ENCODE data around the gene SH3BP2.

The SH3BP2 gene

DNA sequence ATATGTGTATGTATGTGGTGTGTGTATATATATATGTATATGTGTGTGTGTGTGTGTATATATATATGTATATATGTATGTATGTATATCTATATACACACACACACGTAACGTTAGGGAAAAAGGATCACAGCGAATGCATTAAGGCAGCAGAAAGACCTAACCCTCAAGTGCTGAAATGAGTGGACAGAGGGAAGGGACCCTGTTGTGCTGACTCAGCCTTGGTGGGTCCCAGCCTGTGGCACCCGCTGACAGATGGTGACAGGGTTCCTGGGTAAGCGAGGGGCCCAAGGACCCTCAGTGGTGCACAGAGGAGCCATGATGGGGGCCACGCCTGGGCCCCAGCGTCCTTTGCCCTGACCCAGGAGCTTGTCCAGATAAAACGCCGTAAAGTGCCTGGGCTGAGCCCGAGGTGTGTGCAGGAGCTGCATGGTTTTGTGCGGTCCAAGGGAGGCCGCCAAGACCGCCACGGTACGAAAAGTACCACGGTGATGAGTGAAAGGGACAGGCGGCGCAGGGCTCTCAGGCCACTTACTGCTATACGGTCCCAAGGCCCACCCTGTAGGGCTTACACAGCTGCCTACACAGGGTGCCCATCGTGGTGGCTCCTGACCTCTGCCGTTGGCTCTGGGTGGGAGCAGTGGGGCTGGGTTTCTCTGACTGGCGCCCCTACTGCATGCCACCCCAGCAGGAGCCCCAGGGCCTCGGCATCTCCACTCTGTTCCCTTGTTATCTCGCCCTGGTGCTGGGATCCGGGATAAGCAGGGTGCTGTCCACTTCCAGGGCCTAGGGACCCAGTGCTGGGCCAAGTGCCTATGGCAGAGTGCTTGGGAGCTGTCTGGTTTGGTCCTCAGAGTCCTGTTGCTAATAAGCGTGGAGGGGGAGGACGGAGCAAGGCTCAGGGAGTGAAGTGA is 10.0 kb downstream of the SH3BP2 start:
- no peak for FAIRE-seq

DNA sequence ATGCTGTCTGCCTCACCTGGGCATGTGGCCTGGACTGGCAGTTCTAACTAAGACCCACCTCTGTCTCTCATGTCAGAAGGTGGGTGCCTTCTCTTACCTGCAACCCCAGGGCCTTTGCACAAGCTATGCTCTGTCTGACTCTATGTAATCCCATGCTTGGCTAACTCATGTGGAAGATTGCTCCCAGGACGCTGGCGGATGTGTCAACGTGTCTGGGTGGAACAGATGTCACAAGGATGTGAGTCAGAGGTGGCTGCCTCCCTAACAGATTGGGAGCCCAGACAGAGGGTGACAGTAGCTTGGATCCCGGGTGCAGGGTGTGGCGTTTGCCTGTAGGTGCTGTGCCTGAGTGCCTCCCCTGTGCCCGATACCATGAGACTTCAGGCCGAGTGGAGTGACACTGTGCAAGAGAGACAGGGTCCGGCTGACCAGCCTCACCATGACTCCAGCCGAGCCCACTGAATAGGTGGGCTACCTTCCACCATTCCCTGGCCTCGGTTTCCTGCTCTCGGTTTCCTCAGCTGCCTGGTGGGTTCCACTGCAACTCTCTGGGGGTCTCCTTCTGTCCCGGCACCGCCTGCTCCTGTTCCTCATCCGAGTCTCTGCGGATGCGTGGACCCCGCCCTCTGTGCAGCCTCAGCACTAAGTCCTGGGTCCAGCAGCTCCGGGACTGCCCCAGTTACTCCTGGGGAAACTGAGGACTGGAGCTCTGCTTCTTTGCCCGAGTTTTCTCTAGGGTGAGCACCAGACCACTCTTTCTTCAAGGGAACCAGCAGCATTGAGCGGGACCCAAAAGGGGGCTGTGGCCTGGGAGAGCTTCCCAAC is 11.0 kb downstream of the SH3BP2 start:
- no peak for DNase-seq (ENCODE audit: insufficient read length, low spot score)
- no peak for FAIRE-seq

More for the DNA sequence above, 10.0 kb downstream of the SH3BP2 start:
- DNase-seq (ENCODE audit: insufficient read length, low spot score), result no peak

DNA sequence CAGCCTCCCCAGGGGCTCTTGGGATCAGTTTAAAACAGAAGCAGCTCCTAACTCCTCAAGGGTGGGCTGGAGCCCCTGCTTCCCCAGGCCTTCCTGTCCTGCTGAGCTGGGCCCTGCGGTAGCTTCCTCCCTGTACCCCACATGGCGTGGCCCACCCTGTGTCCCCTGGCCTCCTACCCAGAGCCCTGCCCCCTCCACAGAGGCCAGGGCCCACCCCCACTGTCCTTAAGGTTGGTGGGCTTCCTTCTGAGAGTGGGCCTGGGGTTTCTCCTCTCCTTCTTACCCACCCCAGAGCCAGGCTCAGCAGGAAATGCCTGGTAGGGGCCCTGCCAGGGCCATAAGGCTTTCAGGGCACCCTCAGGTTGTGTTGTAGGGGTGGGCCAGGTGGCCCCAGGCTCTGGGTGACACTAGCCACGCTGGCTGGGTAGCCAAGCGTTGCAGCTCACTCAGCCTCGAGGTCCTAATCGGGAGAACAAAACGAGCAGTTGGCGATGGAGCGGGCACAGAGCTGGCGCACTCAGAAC is 11.6 kb downstream of the SH3BP2 start:
- FAIRE-seq (no peak), DNase-seq (ENCODE audit: insufficient read length, low spot score) (no peak)

DNA sequence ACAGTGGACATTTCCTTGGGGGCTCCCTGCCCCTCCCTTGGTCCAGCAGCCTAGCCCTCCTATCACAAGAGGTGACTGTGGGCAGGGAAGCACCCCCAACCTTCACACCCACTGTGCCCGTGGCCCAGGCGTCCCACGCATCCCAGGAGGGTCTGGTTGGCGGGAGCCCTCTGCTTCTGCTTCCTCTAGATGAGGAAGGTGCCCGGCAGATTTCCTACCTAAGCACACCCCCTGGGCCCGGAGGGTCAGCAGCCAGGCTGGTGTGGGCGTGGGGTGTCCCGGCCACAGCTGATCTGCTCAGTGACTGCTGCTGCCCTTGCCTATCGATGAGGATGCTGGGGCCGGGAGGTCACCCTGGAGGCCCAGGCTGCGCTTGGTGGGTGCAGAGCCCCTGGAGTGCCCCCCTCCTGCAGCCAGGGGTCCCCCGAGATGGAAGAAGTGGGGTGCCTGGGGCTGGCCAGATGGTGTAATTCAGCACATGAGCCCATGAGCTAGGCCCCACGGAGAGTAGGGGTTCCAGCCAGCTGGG is 12.2 kb downstream of the SH3BP2 start:
- DNase-seq (ENCODE audit: insufficient read length, low spot score), result no peak
- FAIRE-seq, result no peak

DNA sequence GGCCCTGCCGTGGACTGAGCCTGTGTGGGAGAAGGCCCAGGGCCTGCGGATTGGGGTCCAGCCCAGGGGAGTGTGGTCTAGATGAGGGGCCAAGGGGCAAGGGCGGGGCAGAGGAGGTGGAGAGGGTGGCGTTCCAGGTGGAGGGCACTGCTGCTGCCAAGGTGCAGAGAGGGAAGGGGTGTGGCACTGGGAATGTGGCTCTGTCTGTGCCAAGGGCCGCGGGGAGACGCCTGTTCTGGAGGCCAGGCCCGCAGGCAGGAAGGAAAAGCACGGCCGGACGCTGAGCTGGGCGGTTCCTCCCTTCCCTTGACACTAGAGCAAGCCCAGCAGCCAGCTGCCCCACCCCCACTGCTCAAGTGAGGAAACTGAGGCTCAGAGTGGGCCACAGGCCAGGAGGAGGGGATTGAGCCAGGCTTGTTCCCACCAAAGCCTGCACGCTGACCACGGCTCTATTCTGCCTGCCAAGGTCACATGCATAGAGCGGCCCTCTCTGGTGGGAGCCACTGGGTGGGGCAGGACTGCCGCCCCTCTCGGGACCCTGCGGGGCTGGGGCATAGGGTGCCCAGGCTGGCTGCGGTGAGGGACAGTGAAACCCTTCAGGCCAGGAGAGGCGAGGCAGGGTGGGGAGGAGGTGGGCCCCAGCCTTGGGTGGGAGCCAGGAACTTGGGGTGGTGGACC is 13.0 kb downstream of the SH3BP2 start:
- no peak for FAIRE-seq

DNA sequence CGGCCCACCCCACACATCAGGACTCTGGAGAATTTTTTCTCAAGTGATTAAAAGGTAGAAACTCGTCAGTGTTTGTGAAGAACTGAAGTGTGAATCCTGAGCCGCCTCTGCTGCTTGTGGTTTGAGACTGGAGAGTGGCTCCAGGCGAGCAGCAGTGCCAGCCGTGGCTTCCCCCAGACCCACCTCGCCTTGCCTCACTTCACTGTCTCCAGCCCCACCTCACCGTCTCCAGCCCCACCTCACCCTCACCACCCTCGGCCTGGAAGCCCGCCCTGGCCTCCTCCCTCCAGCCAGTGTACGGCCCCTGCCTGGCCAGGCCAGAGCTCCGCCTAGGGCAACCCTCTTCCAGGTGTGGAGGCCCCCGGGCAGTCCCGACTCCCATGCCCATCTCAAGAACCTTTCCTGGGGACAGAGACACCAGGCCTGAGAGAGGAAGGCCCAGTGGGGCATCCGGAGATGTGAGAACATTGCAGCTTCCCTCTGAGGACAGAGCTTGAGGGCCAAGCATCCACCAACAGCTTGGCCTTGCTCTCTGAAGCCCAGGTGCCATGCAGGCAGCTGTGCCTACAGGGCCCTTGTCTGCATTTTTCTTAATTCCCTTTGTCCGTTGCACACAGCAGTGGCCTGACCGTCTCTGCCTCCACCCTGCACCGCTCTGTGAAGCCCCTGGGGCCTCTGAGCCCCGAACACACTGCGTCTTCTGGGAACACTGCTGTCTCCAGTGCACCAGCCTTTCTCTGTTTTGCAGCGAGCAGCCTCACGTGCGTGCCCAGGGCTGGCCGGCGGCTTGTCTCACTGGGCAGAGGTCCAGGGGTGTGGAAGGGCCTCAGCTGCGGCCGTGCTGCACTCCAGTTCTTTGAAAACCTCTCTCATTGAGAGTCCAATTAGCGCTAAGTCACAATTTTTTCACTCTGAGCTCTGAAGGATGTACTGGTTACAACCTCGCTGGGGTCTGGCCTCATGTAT is 13.8 kb downstream of the SH3BP2 start:
- DNase-seq (ENCODE audit: insufficient read length, low spot score), result no peak
- no peak for FAIRE-seq

More for the DNA sequence above, 13.0 kb downstream of the SH3BP2 start:
- no peak for DNase-seq (ENCODE audit: insufficient read length, low spot score)

DNA sequence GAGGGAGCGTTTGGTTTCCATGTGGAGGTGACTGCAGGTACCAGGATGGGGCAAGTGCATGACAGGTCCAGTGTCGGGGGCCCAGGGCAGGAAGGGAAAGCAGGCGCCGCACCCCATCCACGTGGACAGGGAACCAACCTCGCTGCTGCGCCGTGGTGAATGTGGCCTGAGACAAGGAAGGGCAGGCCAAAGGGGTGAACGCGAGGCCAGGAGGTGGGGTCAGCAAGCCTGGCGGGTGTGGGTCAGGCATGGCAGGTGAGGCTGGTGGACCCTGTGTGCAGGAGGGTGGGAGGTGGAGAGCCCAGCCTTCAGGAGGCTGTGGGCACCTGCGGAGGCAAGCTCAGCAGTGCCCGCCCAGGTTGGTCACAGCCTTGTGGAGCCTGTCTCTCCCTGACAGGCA is 14.7 kb downstream of the SH3BP2 start:
- no peak for FAIRE-seq

DNA sequence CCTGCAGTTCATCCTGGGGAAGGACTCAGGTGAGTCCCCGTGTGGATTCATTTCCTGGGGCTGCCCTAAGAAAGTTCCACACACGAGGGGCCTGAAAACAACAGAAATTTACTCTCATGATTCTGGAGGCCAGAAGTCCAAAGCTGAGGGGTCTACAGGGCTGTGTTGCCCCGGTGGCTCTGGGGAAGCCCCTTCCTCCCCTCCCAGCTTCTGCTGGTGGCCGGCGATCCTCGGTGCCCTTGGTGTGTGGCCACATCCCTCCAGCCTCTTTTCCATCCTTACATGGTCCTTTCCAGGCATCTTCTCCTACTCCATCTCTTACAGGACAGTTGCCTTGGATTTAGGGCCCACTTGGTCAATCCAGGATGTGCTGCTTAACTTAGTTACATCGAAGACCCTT is 15.1 kb downstream of the SH3BP2 start:
- DNase-seq (ENCODE audit: insufficient read length, low spot score) (no peak), FAIRE-seq (no peak)

More for the DNA sequence above, 14.7 kb downstream of the SH3BP2 start:
- no peak for DNase-seq (ENCODE audit: insufficient read length, low spot score)

DNA sequence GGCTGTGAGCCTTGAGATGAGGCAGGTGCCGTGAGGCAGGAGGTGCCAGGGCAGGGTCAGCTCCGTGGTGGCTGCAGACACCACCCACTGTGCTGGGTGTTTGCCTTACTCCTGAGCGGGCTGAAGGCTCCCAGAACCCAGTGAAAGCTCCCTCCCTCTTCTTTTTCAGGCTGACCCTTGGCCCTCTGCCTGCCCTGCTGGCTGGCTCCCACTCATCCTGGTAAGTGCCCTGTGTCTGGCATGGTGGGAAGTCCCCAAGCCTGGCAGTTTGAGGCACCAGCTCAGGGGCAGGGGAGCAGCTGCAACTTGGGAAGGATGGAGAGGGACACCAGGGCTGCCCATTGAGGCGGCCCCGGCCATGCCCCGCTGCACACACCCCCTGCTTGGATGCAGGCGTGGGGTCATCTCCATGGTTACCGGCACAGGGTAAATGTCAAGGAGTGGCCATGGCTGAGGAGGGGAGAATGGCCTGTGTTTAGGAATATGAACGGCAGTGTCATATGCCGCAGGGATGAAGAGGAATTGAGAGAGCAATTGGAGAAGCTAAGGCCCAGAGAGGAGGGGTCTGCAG is 16.8 kb downstream of the SH3BP2 start:
- FAIRE-seq (no peak), DNase-seq (ENCODE audit: insufficient read length, low spot score) (no peak)

DNA sequence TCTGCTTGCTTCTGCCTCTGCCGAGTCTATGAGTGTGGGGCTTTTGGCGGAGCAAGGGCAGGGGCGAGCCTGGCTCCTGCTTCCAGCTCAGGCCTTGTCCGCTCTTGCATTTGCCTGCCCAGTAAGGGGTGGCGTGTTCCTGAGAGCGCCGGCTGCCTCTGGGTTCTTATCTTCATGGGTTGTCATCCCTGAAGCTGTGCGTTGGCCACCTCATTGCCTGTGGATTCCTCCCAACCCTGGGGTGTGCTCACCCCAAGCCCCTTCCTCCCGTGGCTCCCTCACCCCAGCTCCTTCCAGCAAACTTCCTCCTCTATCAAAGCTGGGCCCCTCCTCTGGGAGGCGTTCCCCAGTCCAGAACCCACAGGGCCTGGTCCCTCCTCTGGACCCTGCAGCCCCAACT is 17.5 kb downstream of the SH3BP2 start:
- no peak for DNase-seq (ENCODE audit: insufficient read length, low spot score)
- no peak for FAIRE-seq

DNA sequence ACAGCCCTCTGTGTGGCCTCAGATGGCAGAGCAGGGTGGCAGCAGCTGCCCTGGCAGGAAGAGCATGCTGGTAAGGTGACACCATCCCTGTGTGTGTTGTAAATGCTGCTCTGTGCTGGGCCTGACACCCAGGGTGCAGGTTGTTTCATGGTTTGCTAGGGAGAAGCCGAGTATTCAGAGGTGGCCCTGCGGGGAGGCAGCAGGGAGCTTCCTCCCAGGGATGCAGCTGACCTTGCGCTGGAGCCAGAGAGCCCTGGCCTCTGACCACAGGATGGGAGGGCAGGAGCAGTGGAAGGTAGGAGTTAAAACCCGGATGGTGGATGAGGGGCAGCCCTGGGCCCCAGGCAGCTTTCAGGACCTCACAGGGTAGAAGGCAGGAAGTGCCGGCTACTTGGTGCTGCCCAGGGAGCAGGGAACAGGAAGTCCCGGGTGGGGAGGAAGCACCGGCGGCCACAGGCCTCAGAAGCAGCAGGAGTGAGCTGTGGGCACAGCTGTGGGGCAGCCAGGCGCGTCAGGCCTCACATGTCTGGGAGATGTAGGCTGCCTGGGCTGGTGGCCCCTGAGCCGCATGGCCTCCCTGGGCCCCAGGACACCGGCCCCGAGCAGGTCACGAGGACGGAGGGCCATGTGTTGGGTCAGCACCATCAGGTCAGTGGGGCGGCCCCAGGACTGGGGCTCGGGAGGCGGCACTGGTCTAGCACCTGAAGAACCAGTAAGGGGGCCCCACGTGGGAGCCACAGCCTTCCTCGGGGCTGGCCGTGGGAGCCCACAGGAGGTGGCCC is 19.1 kb downstream of the SH3BP2 start:
- DNase-seq (ENCODE audit: insufficient read length, low spot score) (peak; percentile 47), FAIRE-seq (peak; percentile 84)

DNA sequence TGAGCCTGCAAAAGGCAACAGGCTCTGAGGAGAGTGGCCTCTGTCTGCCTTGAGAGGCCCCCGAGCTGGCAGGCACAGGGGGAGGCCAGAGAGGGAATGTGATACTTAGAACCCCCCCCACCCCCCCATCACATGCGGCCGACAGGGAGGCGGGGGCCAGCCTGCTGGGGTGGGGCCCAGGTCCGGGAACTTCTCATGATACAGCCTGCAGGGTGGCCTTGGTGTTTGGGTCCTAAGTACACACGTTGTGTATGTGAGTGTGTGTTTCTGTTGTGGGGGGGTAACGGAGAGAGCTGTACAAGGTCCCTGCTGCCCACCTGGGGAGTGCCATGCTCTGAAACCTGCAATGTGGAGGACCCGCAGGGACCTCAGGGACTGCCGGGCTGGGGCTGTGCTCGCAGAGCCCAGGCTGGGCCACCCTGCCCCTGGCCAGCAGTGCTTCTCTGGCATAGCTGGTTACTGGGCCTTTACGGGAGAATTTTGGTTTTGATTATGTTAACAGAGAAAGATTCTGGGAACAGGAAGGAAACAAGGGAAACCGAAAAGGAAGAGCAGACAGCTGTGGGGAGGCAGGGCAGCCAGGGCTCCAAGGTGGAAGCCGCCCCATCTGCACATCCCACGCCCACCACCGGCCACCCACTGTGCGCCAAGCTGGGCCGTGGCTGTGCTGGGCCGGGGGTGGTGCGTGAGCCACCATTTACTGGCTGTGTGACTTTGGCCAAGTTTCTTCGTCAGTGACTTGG is 19.9 kb downstream of the SH3BP2 start:
- FAIRE-seq (no peak), DNase-seq (ENCODE audit: insufficient read length, low spot score) (no peak)

DNA sequence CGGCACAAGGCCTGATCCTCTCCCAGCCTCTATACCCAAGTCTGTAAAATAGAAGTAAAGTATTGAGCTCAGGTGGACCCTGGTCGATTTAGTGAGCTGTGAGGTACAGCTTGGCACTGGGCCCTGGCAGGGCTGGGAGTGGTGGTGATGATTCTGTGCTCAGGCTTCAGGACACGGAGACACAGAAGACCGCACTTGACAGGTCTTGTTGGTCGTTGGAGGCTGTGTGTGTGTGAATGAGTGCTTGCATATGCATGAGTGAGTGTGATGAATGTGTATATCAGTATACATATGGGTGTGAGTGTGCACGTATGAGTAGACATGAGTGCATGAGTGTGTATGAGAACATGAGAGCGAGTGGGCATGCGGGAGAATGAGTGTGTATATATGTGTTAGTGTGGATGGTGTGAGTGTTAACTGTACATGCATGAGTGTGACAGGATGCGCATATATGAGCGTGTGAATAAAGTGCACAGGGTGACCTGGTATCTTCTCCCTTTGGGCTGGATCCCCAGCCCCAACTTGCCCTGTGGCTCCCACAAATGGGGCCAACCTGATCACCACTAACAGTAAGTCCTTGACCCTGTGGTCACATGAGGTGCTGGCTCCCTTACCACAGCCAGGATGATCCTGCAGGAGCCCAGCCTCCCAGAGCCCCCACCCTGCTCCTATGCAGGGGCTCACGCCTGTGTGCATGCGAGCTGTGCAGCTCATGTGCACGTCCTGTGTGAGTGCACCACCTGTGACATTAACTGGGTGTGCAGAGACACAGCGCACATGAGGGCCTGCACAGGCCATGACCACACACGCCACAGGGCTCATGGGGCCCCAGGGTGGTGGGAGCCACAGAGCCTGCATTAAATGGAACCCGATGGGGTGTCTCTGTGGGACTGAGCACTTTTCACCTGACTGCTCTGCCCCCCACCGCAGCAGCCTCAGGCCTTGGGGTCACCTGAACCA is 20.8 kb downstream of the SH3BP2 start:
- no peak for DNase-seq (ENCODE audit: insufficient read length, low spot score)
- no peak for FAIRE-seq

DNA sequence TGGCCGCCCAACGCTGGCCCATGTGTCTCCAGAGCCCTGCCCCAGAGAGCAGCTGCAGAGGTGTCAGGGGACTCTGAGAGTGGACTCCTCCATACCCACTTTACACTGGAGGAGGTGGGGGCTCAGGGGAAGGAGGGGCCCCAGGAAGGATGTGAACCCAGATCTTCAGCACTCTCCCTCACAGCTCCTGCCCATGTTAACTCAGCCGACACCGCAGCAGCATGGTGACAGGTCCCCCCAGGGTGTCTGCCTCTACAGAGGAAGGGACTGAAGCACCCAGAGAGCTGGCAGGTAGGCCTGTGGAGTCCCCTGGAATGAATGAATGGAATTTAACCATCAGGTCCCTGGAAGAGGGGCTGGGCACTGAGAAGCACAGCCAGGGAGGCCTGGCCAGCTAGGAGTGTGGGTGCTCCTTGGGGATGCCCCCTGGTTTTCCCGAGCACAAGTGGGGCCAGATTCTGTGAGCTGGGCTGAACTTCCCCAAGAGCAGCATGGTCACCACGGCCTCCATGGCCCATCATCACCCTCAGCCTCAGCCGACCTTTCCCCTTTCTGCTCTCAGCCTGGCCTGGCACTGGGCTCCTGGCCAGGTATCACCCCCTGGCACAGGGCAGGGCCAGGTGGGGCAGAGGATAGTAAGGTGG is 21.9 kb downstream of the SH3BP2 start:
- no peak for FAIRE-seq
- no peak for DNase-seq (ENCODE audit: insufficient read length, low spot score)

DNA sequence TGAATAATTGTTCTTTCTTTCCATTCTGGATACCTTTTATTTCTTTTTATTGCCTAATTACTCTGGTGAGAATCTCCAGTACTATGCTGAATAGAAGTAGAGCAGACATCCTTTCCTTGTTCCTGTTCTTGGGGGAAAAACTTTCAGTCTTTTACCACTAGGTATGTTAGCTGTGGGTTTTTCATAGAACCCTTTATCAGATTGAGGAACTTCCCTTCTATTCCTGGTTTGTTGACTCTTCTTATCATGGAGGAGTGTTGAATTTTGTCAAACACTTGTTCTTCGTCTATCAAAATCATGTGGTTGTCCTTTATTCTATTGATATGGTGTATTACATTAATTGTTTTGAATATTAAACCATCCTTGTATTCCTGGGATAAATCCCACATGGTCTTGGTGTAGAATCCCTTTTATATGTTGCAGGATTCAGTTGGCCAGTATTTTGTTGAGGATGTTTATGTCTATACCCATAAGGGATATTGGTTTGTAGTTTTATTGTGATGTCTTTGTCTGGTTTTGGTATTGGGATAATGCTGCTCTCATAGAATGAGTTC is 23.6 kb downstream of the SH3BP2 start:
- no peak for DNase-seq (ENCODE audit: insufficient read length, low spot score)
- no peak for FAIRE-seq

DNA sequence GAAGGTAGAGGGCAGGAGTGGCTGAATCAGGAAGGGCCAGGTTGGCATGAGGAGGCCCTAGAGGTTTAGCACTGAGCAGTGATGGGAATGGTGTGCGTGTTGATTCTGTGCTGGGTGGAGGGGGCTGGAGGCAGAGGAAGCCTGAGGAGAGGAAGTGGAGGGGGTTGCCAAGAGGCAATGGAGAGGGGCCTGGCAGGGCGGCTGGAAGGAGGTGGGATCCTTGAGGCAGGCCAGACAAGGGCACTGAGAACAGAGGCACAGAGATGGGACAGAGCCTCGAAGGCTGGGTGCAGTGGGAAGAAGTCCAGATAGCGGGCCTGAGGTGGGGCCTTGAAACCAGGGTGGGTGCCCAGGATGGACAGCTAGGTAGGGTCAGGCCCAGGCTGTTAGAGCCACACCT is 24.3 kb downstream of the SH3BP2 start:
- peak; percentile 9 for FAIRE-seq

More for the DNA sequence above, 24.3 kb downstream of the SH3BP2 start:
- no peak for DNase-seq (ENCODE audit: insufficient read length, low spot score)
